ENCODE results near the gene INPP5F.

DNA sequence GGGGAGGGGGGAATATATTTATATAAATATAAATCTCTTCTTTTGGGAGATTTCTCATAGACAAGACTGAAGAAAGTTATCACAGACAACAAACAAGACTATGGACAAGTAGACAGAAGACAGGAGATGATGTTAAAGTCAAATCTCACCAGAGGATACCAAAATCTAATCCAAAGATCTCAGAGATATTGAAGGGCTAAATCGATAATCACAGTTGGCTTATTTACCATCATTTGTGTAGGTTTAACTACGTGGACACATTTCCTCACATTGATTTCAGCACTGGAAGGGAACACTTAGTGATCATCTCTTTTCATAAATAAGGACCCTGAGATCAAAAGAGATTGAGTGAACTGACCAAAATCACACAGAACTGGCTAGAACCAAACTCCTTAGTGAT lies 2.7 kb upstream of the INPP5F start:
- TF ChIP-seq POLR2AphosphoS5 (IDR thresholded peaks at IDR 0.05; ENCODE audit: low read depth) (no peak), GABPA (IDR thresholded peaks at IDR 0.05; ENCODE audit: low read depth) (no peak)
- TF ChIP-seq, protein P1, sequence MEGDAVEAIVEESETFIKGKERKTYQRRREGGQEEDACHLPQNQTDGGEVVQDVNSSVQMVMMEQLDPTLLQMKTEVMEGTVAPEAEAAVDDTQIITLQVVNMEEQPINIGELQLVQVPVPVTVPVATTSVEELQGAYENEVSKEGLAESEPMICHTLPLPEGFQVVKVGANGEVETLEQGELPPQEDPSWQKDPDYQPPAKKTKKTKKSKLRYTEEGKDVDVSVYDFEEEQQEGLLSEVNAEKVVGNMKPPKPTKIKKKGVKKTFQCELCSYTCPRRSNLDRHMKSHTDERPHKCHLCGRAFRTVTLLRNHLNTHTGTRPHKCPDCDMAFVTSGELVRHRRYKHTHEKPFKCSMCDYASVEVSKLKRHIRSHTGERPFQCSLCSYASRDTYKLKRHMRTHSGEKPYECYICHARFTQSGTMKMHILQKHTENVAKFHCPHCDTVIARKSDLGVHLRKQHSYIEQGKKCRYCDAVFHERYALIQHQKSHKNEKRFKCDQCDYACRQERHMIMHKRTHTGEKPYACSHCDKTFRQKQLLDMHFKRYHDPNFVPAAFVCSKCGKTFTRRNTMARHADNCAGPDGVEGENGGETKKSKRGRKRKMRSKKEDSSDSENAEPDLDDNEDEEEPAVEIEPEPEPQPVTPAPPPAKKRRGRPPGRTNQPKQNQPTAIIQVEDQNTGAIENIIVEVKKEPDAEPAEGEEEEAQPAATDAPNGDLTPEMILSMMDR (IDR thresholded peaks at IDR 0.05; ENCODE audit: insufficient read depth, low read length) = no peak
- TF ChIP-seq, protein P2, sequence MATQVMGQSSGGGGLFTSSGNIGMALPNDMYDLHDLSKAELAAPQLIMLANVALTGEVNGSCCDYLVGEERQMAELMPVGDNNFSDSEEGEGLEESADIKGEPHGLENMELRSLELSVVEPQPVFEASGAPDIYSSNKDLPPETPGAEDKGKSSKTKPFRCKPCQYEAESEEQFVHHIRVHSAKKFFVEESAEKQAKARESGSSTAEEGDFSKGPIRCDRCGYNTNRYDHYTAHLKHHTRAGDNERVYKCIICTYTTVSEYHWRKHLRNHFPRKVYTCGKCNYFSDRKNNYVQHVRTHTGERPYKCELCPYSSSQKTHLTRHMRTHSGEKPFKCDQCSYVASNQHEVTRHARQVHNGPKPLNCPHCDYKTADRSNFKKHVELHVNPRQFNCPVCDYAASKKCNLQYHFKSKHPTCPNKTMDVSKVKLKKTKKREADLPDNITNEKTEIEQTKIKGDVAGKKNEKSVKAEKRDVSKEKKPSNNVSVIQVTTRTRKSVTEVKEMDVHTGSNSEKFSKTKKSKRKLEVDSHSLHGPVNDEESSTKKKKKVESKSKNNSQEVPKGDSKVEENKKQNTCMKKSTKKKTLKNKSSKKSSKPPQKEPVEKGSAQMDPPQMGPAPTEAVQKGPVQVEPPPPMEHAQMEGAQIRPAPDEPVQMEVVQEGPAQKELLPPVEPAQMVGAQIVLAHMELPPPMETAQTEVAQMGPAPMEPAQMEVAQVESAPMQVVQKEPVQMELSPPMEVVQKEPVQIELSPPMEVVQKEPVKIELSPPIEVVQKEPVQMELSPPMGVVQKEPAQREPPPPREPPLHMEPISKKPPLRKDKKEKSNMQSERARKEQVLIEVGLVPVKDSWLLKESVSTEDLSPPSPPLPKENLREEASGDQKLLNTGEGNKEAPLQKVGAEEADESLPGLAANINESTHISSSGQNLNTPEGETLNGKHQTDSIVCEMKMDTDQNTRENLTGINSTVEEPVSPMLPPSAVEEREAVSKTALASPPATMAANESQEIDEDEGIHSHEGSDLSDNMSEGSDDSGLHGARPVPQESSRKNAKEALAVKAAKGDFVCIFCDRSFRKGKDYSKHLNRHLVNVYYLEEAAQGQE (IDR thresholded peaks at IDR 0.05; ENCODE audit: insufficient replicate concordance, low read depth) = no peak

All from HL-60 (cell line).